GM12865 (cell line): Measurements from ENCODE around the gene UBTD1.
A peak's percentile ranks its signal among the peaks of the same experiment; 100 is the strongest.
"Not testable (repeated sequence)": the region's sequence is repeated elsewhere in the genome, so short reads cannot be mapped to it uniquely, and the experiment has no call there.

Source experiments
- DNase-seq: peaks from one replicate; pipeline ENCODE4 v3.0.0; 2010; ENCODE audit warnings: low read depth
- H3K4me3 ChIP-seq: 2 replicates; pipeline ENCODE4 v1.5.1; 2011; ENCODE audit warnings: mild to moderate bottlenecking, low read depth, low read length, control low read depth
- CTCF ChIP-seq: IDR thresholded peaks from 2 replicates; pipeline ENCODE4 v1.5.1; 2011; ENCODE audit warnings: low read length, control low read depth, low read depth, inconsistent platforms; ENCODE audit not compliant: insufficient read depth; ENCODE audit errors: missing control alignments

The UBTD1 gene

GRCh38 chr10:97551271-97551670, 52.5 kb downstream of the UBTD1 start:
- TF ChIP-seq CTCF = no peak
- H3K4me3 ChIP-seq = no peak overlapping the region
- DNase-seq = no peak

- DNase-seq = peak; percentile 81
- no peak overlapping the region for H3K4me3 ChIP-seq
- TF ChIP-seq CTCF = peak; percentile 86
Measured at GRCh38 chr10:97553575-97554031, 54.9 kb downstream of the UBTD1 start.

- not testable (repeated sequence) for DNase-seq, H3K4me3 ChIP-seq
Measured at GRCh38 chr10:97554336-97554735, 55.6 kb downstream of the UBTD1 start.

GRCh38 chr10:97555541-97555940, 56.8 kb downstream of the UBTD1 start:
- peak overlapping the region; percentile 49; the same call in 1 of the 2 replicates for H3K4me3 ChIP-seq
- peak; percentile 83 for DNase-seq

GRCh38 chr10:97560731-97561381, 62.1 kb downstream of the UBTD1 start:
- peak; percentile 56 for DNase-seq
- peak overlapping the region; percentile 68 for H3K4me3 ChIP-seq

- peak; percentile 63 for DNase-seq
- peak overlapping the region; percentile 68 for H3K4me3 ChIP-seq
Measured at GRCh38 chr10:97561386-97562077, 62.8 kb downstream of the UBTD1 start.

GRCh38 chr10:97562329-97562728, 63.6 kb downstream of the UBTD1 start:
- not testable (repeated sequence) for DNase-seq, H3K4me3 ChIP-seq

GRCh38 chr10:97563337-97563736, 64.6 kb downstream of the UBTD1 start:
- H3K4me3 ChIP-seq = no peak overlapping the region
- TF ChIP-seq CTCF = no peak
- DNase-seq = no peak

GRCh38 chr10:97564776-97565175, 66.1 kb downstream of the UBTD1 start:
- DNase-seq = no peak
- no peak overlapping the region for H3K4me3 ChIP-seq
- TF ChIP-seq CTCF = no peak
